CD4-positive, alpha-beta T cell (primary cell): ENCODE results near the gene NME3. TPM values are rescaled to one million over a fixed set of nuclear protein-coding genes. Genes with fewer than 3 reads are reported as not detected.

Experiments used
- ATAC-seq: fragments of 200-7000 bp; cut with Tn5 transposase; one replicate; pipeline ENCODE4 v1.10.0; 2022; ENCODE audit warnings: mild to moderate bottlenecking; ENCODE audit not compliant: poor library complexity
- CTCF ChIA-PET: fragments of 350-600 bp; sonication (Branson Sonifier 250); formaldehyde crosslinking; loops from one replicate; lab custom pipeline; 2021; ENCODE audit warnings: antibody characterized with exemption, inconsistent platforms; lab: Charles Lee
- POLR2A ChIA-PET: fragments of 350-600 bp; sonication (Branson Sonifier 250); formaldehyde crosslinking; loops from one replicate; lab custom pipeline; 2021; ENCODE audit warnings: antibody characterized with exemption, inconsistent platforms; lab: Charles Lee
- DNase-seq, 14 experiments: peaks; one replicate each; pipeline ENCODE4 v3.0.0-alpha.2; 2013 to 2020; ENCODE audit warnings: mixed read lengths in 2 of 14
- H3K27ac ChIP-seq, 2 donors: one replicate each; pipeline versions ENCODE4 v1.5.1 to v1.7.0; 2013; ENCODE audit warnings: low read length in 2 of 2, low read depth in 1 of 2, mild to moderate bottlenecking in 1 of 2
- H3K27me3 ChIP-seq, 2 experiments: 1 replicate in 1 of 2; 2 replicates in 1 of 2; pipeline versions ENCODE4 v1.6.1 to v1.7.0; 2013; ENCODE audit warnings: low read length in 2 of 2, control low read depth in 1 of 2, mild to moderate bottlenecking in 1 of 2, moderate library complexity in 1 of 2; ENCODE audit not compliant: insufficient read depth in 2 of 2, control insufficient read depth in 1 of 2
- H3K36me3 ChIP-seq: one replicate; pipeline ENCODE4 v1.6.1; 2013; ENCODE audit warnings: low read length, control low read depth; ENCODE audit not compliant: insufficient read depth
- H3K4me1 ChIP-seq: one replicate; pipeline ENCODE4 v1.6.1; 2013; ENCODE audit warnings: low read length, control low read depth; ENCODE audit not compliant: insufficient read depth
- H3K4me3 ChIP-seq: one replicate; pipeline ENCODE4 v1.5.1; 2013; ENCODE audit warnings: mild to moderate bottlenecking, low read length, moderate library complexity
- H3K9me3 ChIP-seq, 2 experiments: 1 replicate in 1 of 2; 2 replicates in 1 of 2; pipeline versions ENCODE4 v1.6.1 to v1.7.0; 2013; ENCODE audit warnings: low read length in 2 of 2, mild to moderate bottlenecking in 2 of 2, control low read depth in 1 of 2, moderate library complexity in 1 of 2; ENCODE audit not compliant: control insufficient read depth in 1 of 2, insufficient read depth in 1 of 2
- H3K27ac Mint-ChIP-seq: one replicate; pipeline ENCODE4 v1.8.0; 2020; ENCODE audit warnings: mixed read lengths
- H3K27me3 Mint-ChIP-seq: one replicate; pipeline ENCODE4 v1.8.0; 2021; ENCODE audit warnings: mixed read lengths
- H3K36me3 Mint-ChIP-seq: one replicate; pipeline ENCODE4 v1.8.0; 2021; ENCODE audit warnings: low read depth, mixed read lengths
- H3K4me1 Mint-ChIP-seq: one replicate; pipeline ENCODE4 v1.8.0; 2021; ENCODE audit warnings: low read depth, mixed read lengths
- H3K4me3 Mint-ChIP-seq: one replicate; pipeline ENCODE4 v1.8.0; 2020; ENCODE audit warnings: mild to moderate bottlenecking, mixed read lengths
- H3K9me3 Mint-ChIP-seq: one replicate; pipeline ENCODE4 v1.8.0; 2020; ENCODE audit warnings: mixed read lengths
- intact Hi-C, 2 experiments: fragments of 100-400 bp; cut with DNase I in 1 of 2; cut with micrococcal nuclease in 1 of 2; formaldehyde crosslinking; loops; one replicate each; pipeline versions ENCODE4 v1.15.1 to v1.9.0; 2023 to 2025; cut with DNase I, micrococcal nuclease
- total RNA-seq, 174 experiments: library from RNA in 2 of 174; stranded (reverse) in 2 of 174; gene quantifications; one replicate each; pipeline ENCODE4 v1.2.3 and lab custom pipeline; 2021 to 2026
- TF ChIP-seq, protein P1 (sequence below): fragments of 200-600 bp; IDR thresholded peaks from one replicate; pipeline ENCODE4 v1.8.0; 2022; ENCODE audit warnings: antibody characterized with exemption, mild to moderate bottlenecking

Gene NME3
- total RNA-seq, 2 experiments from 2014 or later, result 46.2 to 54.2 TPM

DNA sequence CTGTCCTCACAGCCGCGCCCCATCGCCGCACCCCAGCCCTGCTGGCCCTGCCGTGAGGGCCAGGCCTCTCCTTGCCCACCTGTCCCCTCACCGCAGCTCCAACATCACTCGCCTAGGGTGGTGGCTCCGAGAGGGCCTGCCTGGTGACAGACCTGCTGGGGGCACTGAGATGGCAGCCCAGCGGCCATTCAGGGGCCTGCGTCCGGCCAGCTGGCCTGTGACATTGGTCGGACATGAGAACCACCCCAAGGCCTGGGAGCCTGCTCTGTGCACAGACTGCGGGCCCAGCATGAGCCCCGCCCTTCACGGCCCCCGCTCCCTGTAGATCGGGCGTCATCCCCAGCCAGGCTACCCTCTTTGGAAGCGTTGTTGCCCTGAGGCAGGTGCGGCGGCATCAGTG, 11.8 kb downstream of the NME3 start:
- Histone ChIP-seq H3K36me3 (peaks cover 48% of the 10 kb centered on the region), H3K4me3 (no peak overlapping the region), H3K9me3 (no peaks in the 10 kb centered on the region), H3K27ac (no peak overlapping the region), H3K4me1 (peaks cover 17% of the 10 kb centered on the region), H3K27me3 (no peaks in the 10 kb centered on the region)
- H3K4me3 Mint-ChIP-seq, result no peak overlapping the region
- intact Hi-C loops, result no loop called here
- no peak for ATAC-seq
- no peaks in the 10 kb centered on the region for H3K9me3 Mint-ChIP-seq
- TF ChIP-seq, protein P1, sequence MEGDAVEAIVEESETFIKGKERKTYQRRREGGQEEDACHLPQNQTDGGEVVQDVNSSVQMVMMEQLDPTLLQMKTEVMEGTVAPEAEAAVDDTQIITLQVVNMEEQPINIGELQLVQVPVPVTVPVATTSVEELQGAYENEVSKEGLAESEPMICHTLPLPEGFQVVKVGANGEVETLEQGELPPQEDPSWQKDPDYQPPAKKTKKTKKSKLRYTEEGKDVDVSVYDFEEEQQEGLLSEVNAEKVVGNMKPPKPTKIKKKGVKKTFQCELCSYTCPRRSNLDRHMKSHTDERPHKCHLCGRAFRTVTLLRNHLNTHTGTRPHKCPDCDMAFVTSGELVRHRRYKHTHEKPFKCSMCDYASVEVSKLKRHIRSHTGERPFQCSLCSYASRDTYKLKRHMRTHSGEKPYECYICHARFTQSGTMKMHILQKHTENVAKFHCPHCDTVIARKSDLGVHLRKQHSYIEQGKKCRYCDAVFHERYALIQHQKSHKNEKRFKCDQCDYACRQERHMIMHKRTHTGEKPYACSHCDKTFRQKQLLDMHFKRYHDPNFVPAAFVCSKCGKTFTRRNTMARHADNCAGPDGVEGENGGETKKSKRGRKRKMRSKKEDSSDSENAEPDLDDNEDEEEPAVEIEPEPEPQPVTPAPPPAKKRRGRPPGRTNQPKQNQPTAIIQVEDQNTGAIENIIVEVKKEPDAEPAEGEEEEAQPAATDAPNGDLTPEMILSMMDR, result no peak
- no peaks in the 10 kb centered on the region for H3K27me3 Mint-ChIP-seq
- H3K36me3 Mint-ChIP-seq, result peaks cover 24% of the 10 kb centered on the region
- H3K4me1 Mint-ChIP-seq, result peaks cover 10% of the 10 kb centered on the region
- no peak for DNase-seq
- CTCF ChIA-PET, result no interaction called here
- POLR2A ChIA-PET, result no interaction called here
- H3K27ac Mint-ChIP-seq, result no peak overlapping the region

DNA sequence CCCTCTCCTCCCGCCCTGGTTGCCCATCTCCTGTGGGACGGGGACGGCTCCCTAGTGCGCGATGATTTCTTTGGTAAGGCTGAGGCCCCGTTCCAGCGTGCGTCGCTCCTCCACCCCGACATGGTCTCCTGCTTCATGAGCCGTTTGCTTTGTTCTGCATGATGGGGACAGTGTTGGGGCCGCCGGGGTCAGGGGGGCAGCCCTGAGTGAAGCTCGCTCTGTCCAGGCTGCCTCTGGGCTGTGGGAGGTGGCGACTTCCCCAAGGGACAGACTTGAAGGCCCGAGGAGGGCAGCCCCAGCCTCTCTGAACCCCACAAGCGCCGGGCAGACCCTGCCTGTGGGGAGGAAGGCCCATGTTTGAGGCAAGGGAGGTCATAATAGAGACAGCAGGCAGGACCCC, 12.4 kb downstream of the NME3 start:
- intact Hi-C loops, result no loop called here
- no peaks in the 10 kb centered on the region for H3K9me3 Mint-ChIP-seq
- H3K4me1 ChIP-seq, result peaks cover 17% of the 10 kb centered on the region
- ATAC-seq (no peak), DNase-seq (no peak)
- H3K36me3 ChIP-seq, result peaks cover 42% of the 10 kb centered on the region
- H3K4me1 Mint-ChIP-seq, result peaks cover 10% of the 10 kb centered on the region
- no peaks in the 10 kb centered on the region for H3K27me3 Mint-ChIP-seq
- H3K27me3 ChIP-seq, result no peaks in the 10 kb centered on the region
- no peak overlapping the region for H3K27ac ChIP-seq
- H3K4me3 ChIP-seq, result no peak overlapping the region
- CTCF ChIA-PET, result no interaction called here
- POLR2A ChIA-PET, result no interaction called here
- H3K27ac Mint-ChIP-seq, result no peak overlapping the region
- H3K4me3 Mint-ChIP-seq, result no peak overlapping the region
- peaks cover 27% of the 10 kb centered on the region for H3K36me3 Mint-ChIP-seq
- H3K9me3 ChIP-seq, result no peaks in the 10 kb centered on the region
- TF ChIP-seq, protein P1, result no peak

DNA sequence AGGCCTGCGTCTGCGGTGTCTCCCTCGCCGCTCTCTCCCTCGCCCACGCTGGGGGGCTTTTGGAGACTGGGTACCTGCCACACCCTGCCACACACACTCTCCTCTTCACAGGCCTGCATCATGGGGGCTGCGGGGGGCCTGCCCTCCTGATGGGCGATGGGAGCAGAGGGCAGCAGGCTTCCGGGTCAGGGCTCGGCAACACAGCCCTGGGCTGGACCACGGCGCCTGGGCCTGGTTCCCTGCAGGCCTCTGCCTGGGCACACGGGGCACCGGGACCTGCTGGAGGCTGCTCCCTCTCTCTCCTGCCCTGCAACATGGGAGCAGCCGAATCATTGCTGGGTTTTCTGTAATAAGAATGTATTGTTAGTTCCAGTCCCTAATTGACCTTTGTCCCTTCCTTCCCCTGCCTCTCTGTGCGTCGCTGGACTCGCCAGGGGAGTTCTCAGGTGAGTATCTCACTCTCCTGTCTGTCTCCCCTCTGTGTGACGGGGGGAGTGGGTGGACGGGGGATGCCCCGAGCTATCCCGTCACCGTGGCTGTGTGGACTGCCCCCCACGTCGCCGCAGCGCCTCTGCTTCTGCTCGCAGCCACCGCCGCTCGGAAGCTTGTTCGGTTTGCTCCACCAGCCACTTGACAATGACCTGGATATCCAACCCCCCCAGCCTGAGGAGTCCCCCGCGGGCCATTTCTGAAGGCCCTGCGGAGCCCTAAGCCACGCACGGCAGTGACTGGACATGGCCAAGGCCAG, 13.5 kb downstream of the NME3 start:
- Mint-ChIP-seq H3K27ac (no peak overlapping the region), H3K9me3 (no peaks in the 10 kb centered on the region), H3K27me3 (no peaks in the 10 kb centered on the region), H3K4me1 (peaks cover 10% of the 10 kb centered on the region), H3K36me3 (peaks cover 31% of the 10 kb centered on the region), H3K4me3 (no peak overlapping the region)
- intact Hi-C loops, result no loop called here
- TF ChIP-seq, protein P1, result no peak
- peaks cover 39% of the 10 kb centered on the region for H3K36me3 ChIP-seq
- H3K4me3 ChIP-seq, result no peak overlapping the region
- ChIA-PET POLR2A (no interaction called here), CTCF (no interaction called here)
- H3K4me1 ChIP-seq, result peaks cover 17% of the 10 kb centered on the region
- no peaks in the 10 kb centered on the region for H3K27me3 ChIP-seq
- no peaks in the 10 kb centered on the region for H3K9me3 ChIP-seq
- ATAC-seq, result no peak
- H3K27ac ChIP-seq, result no peak overlapping the region
- no peak for DNase-seq
